Stromal cell of bone marrow (primary cell): ENCODE measurements around the gene C4BPA.

Experiments used
- DNase-seq: peaks from one replicate; pipeline ENCODE4 v3.0.0-alpha.2; 2012; ENCODE audit warnings: low read depth

C4BPA gene

DNA sequence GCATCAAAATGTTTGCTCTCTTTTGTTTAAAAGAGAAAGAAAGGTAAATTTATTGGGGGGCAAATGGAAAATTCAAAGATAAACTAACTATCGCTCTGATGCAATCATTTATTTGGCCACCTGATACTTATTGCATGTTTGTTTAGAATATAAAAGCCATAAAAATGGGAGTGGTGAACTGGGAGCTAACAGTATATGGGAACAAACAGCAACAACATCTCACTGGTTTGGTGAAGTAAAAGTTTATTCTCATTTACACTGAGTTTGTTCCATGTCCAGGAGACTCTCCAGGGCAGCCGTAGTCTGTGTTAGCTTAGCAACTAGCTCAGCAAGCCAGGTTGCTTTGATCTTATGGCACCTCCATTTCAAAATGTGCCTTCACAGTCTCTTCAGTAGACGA is 20.4 kb downstream of the C4BPA start:
- DNase-seq = no peak

DNA sequence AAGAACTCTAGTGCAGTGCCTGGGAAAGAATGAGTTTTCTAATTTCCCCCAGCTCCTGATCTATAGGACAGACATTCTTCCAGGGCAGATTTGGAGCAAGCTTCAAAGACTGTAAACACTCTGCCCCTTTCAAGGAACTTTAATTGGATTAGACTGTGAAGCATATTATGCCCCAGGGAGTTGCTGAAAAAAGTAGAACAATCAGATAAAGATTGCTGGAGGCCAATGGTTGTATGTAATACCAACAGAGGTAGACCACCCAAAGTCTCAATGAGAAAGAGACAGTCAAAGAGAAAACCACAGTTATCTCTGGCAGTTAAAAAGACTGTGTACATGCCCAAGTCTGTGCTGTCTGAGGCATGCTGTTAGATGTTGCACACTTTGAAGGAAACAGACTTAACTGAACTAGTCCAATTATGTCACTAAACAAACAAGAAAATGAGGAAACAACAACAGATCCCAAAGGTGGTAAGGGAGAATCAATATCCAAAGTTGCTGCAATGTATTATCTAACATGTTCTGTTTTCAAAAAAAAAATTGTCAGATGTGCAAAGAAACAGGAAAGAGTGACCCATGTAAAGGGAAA is 24.4 kb downstream of the C4BPA start:
- no peak for DNase-seq

DNA sequence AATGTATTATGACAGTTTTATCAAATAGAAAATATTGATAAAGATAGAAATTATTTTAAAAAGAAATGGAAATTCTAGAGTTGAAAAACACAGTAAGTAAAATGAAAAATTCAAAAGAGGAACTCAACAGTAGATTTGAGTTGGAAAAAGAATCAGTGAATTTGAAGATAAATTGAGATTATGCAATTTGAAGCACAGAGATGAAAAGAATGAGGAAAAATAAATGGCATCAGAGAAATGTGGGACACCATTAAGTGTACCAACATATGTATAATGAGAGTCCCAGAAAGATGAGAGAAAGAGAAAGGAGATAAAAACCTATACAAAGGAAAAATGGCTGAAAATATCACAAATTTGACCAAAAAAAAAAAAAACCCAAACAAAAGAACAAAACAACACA is 25.0 kb downstream of the C4BPA start:
- no peak for DNase-seq

DNA sequence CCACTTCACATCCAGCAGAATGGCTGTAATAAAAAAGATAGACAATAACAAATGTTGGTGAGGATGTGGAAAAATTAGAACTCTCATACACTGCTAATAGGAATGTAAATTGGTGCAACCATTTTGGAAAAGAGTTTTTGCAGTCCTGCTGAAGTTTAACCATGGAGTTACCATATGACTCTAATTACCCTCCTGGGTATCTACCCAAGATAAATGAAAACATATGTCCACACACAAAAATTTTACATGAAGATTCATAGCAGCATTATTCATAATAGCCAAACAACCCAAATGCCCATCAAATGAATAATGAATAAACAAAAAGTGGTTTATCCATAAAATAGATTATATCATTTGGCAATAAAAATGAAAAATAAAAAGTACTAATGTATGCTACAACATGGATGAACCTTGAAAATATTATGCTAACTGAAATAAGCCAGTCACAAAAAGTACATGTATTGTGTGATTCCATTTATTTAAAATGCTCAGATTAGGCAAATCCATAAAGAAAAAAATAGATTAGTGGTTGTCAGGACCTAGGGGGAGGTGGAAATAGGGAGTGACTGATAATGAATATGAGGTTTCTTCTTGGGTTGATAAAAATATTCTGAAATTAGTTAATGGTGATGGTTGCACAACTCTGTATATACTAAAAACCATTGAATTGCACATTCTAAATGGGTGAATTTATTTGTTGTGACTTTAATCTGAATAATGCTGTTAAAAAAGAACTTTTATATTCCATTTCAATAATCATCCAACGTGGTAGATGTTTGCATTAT is 26.4 kb downstream of the C4BPA start:
- DNase-seq = no peak

DNA sequence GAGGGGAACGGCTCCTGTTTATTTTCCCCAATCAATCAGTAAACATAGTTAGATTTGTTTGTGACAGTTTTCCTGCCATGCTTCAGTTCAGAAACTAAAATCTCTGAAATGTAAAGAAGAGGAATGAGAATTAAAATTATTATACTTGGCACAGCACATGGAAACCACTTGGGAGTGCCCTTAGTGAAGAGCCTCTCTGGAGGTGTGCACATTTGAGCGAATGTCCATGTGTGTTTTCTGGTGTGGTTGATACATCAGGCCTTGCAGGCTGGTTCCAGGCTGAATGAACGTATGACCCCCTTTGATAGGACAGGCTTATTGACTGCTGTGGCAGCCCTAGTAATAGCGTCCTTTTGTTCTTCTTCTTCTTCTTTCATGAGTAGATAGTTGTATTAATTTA is 27.1 kb downstream of the C4BPA start:
- DNase-seq = no peak

DNA sequence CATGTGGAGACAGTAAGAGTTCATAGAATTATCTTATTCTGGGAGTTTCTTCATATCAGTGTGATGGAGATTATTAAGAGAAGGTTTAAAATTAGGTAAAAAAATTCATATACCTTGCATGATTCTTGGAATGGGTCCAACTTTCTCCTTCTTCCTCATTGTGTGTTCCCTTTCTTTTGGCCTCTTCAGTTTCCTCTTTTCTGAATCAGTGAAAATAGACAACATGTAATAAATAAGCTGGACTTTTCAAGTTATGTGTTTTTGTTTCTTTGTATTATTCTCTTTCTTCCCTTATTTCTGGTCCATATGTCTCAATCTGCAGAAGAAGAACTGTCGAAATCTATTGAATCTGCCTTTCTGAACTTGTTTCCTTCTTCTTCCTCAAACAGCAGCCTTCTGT is 30.5 kb downstream of the C4BPA start:
- no peak for DNase-seq

DNA sequence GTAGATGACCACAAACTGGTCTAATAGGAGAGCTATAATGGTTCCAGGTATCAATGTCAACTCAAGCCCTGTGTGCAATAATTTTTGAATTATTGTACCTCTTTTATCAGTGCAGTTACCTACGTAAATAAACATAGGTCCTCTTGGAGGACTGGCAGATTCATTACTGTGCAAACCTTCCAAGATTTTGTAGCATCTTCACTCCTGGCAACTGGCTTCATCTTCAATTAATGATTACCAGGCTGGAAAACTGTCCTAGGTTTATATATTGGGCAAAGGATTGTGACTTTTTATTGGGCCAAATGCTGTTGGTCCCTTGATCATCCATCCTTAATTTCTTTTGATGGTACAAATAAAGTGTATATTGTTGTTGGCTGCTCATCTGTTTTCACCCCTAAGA is 35.6 kb downstream of the C4BPA start:
- no peak for DNase-seq

DNA sequence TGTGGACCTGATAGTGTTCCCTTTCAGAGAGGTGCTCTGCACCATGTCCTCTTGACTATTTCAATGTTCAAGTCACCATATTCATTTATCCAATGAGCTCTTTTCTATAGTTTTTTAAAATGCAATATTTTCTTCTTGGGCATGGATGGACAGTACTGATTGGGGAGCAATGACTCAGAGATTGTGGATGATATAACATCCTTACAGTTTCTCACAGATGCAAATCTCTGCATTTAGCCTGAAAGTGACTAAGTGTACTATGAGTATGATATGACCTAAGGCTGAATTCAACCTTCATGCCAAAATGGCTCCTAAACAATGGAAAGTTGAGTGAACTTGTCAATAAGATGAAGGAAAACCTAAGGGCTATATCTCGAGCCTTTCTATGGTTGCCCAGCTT is 36.5 kb downstream of the C4BPA start:
- no peak for DNase-seq

DNA sequence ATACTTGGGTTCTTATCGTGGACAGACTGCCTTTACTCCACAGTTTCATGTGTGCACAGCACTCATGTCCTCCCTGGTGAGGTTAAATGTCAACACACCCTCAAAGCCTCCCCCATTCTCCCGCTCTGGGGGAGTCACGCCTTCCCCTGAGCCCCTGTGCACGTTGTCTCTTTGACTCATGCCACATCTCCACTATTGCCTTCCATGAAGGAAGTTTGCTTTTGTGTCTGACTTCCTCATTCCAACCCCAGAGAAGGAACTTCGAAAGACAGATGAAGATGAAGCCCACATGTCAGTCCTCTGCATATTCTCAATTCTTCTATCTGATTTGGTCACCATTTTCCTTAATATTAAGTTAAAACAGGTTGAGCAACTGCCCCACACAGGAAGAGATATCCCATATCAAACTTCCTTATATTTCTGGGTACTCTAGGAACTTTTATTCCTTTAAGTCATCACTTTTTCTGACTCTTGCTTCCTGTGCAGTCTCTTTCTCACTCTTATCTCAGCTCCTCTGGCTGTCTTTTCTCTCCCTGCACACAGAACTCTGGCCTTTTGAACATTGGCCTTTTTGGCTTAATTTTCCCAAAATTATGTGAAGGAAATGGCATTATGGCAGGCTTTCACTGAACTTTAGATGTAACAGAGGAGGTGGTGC is 41.5 kb downstream of the C4BPA start:
- DNase-seq = no peak

DNA sequence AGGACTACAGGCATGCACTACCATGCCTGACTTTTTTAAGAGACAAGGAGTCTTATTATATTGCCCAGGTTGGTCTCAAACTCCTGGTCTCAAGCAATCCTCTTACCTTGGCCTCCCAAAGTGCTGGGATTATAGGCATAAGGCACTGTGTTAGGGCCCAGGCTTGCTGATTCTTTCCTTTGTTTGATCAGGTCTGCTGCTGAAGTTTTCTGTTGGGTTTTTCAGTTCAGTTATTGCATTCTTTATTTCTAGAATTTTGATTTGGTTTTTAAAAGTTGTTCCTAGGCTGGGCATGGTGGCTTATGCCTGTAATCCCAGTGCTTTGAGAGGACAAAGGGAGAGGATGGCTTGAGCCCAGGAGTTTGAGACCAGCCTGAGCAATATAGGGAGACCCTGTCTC is 47.9 kb downstream of the C4BPA start:
- DNase-seq = no peak

DNA sequence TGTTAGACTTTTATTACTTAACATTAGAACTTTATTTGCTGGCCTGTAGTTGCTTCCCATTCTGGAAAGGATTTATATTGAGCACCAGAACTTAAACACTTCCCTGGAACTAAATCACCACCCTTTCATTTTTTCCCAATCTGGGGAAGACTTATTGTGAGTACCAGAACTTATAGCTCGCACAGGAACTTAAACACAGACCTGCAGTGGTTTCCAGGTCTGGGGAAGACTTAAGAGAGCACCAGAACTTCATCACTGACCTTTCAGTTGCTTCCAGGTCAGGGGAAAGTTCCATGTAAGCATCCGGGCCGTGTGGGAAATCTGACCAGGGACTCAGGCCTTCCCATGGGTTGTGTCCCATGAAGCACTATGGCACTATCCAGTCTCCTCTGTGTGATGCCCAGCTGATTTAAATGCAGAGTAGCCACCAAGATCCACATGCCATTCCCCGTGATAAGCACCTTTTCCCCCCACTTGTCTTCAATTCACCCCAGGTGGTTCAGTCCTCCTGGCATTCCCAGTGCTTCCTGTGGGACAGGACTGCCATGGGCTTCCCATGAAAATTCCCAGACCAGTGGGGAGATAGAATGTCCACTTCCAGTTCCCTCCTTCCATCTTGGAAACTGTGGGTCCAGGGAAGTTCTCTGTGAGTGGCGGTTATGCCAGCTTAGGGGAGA is 48.9 kb downstream of the C4BPA start:
- no peak for DNase-seq

DNA sequence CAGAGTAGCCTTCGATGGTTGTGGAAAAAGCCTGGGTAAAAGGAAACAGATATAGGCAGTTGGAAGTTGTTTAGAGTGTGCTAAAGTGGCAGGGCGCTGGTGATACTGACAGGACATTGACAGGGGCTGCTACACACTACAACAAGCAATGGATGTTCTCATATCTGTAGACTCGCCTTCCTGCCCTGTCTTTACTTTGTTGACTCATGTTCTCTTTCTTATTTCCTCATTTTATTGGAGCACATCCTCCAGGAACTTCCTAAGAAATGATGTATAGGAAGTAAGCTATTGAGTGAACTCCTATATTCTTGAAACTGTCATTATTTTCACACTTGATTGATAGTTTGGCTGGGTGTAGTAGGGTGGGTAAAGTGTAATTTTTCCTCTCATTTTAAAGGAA is 51.0 kb downstream of the C4BPA start:
- DNase-seq = no peak

DNA sequence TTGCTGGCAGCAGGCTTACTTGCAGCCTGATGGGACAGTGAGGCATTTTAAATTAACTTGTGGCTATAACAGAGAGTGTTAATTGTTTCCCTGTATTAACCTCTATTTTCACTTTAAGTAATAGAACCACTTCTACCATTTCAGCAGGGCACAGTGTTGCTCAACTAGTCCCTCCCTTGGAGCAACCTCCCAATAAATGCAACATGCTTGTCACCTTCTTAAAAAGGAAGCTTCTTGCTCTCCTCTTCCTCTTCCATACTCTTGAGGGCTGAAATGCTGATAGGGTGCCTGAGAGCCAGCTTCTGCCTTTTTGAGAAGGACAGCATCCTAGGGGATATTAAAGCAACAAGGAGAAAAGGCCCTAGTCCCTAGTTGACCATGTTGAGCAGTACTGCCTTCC is 52.1 kb downstream of the C4BPA start:
- no peak for DNase-seq

DNA sequence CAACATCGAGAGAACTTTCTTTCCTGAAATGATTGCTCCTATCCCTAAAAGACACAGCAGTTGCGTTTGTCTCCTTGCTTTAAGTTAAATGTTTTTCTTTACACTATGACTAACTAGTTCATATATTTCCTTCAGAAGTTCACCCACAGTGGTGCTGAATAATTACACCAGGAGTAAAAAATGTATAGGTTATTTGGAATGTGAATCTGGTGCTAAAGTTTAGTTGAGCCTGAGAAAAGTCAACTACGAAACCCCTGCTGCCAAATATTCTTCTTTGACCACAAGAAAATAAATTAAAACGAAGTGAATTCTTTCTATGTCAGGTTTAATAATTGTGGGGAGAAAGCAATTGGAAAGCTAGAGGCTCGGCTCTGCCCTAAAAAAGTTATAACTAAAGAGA is 52.8 kb downstream of the C4BPA start:
- DNase-seq = no peak

DNA sequence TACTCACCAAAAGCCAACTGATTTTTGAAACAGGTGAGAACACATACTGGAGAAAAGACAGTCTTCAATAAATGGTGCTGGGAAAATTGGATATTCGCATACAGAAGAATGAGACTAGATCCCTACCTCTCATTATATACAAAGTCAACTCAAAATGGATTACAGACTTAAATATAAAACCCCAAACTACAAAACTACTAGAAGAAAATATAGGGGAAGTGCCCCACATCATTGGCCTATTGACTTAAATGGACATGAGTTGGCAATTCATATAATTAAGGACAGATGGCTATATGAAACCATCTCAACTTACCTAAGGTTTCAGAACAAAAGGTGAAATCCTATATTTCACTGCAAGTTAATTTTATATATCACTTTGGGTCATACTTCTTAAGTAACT is 60.1 kb downstream of the C4BPA start:
- no peak for DNase-seq

DNA sequence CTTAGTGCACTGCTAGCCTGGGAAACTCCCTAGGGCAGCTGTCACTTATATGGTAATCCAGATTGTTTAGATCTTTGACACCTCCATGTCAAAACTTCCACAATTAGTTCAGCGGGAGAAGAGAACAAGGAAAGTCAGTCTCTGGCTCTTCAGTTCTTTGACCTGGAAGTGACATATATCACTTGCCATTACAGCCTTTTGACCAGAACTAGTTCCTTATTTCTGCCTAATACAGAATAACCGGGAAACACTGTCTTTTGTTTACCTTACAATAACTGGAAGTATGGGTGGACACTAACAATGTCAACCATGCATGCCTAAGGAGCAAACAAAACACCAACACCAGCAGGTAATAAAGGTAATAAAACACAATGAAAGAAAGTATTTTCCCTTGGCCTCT is 68.3 kb downstream of the C4BPA start:
- no peak for DNase-seq

DNA sequence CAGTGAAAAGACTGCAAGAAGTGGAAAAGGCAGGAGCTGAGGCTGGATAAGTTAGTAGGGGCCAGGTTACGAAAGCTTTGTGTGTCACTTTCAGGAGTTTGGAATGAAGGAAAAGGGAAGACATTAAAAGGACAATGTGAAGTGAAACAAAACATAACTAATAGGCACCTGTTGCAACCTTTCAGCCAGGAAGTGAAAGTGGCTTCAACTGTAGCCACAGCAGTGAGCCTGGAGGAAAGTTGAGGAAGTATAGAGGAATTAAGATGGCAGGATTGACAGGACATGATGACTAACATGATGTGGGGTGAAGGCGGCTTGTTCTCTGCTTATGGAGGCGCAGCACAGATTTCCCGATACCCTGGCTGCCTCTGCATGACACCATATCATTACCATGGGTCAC is 68.9 kb downstream of the C4BPA start:
- no peak for DNase-seq

DNA sequence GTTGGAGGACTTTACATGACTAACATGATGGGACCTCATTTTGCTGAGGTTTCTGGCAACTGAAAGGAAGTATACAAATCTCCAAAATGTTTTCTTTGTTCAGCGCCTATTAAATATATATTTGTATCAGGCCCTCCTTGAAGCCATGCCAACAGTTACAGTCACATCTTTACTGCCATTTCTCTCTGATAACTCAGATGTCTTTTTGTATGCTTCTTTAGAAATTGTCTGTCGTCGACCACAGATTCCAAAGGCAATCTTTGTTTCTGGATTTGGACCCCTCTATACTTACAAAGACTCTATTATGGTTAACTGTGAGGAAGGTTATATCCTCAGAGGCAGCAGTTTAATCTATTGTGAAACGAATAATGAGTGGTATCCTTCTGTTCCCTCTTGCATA is 69.4 kb downstream of the C4BPA start:
- no peak for DNase-seq

DNA sequence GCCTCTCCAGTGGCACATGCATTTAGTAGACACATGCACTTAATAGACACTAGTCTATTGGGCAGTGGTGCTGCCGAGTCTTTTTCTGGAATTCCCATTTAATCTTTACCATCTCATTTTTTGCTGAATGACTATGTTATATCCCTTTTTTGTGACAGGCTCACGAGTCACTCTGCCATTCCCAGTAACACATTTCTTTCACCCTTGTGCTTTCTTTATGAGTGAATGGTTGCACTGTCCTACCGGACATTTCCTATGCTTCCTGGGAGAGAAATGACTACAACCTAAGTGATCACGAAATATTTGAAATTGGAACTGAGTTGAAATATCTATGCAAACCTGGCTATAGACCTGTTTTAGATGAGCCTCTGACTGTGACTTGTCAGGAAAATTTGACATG is 70.9 kb downstream of the C4BPA start:
- DNase-seq = no peak

DNA sequence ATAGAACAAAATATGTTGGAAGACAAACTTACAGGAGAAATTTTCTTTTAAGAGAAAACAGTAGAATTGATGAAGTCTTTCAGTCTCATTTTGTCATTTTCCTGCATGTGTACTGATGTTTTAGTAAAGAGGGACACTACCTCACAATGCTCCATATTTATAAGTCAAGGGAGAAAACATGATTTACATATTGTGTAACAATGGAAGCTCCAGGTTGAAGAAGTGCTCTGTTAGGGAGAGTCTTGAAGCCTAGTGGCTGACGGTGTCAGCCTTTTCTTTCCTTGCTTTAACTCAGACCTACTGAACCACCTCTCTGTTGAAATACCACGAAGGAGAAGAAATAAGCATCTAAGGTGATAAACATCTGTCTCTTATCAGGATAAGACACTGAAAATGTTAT is 75.0 kb downstream of the C4BPA start:
- DNase-seq = no peak

DNA sequence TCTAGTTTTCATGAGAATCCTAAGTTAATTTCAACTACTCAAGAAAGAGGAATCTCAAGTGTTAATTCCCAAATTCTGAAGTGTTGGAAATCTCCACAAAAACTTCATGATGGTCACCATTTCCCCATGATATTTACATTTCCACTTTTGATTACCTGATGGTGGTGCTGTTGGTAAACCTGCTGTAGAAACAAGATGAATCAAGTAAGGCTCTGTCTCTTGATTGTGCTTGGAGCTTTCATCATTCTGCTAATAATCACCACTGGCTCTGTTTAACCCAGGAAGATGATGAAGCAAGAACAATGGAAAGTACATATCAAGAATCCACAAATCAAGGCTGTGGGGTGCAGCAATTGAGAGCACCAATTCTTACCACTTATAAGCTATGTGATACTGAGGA is 77.8 kb downstream of the C4BPA start:
- no peak for DNase-seq

DNA sequence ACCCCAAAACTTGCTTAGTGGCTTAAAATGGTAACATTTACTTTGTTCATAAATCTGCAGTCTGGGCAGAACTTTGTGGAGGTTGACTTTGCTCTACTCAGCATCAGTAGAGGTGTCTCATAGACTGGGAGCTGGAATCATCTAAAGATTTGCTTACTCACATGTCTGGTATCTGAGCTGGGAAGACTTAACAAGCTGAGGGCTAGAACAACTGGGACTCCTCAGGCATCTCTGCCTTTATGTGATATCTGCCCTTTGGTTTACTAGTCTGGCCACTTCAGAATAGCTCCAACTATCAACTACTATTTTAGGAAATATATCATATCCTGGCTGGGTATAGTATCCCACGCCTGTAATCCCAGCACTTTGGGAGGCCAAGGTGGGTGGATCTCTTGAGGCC is 82.5 kb downstream of the C4BPA start:
- DNase-seq = no peak

DNA sequence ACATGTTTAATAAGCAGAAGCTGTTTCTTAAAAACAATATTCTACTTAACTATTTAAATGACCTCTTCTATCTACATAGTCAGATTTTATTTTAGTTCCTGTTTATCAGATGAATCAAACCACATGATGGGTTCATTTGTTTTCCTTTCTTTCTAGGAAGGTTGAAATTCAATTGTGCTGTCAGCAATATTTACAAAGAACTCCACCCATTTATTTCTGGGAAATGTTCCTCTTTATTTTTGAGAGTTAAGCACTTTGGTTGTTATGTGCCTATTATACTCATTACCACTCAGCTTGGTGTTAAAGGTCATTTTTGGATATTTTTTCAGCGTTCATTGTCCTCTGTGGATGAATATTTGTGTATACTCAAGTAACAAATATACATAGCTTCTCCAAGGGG is 84.9 kb downstream of the C4BPA start:
- no peak for DNase-seq
